ENCODE measurements around the gene METTL22. TPM values are rescaled to one million over a fixed set of nuclear protein-coding genes. Genes with fewer than 3 reads are reported as not detected.

METTL22 gene
- polyA plus RNA-seq, 1 of the 3 experiments (the other 2 are of a cell fraction), result 38.3 TPM

- Histone ChIP-seq H3K9me3 (no peaks in the 10 kb centered on the region), H3K79me2 (ENCODE audit: insufficient read depth) (peaks cover 48% of the 10 kb centered on the region), H3K9me2 (no peaks in the 10 kb centered on the region), H3K27ac (ENCODE audit: low read depth in 2 of 2, low read length in 1 of 2) (no peak overlapping the region), H3K36me3 (replicated peaks in 1 of 2; ENCODE audit: control insufficient read depth in 1 of 2, insufficient read depth in 2 of 2, low read length in 1 of 2) (peaks cover 32 to 58% of the 10 kb centered on the region in 2 experiments), H2AFZ (ENCODE audit: low read depth) (no peak overlapping the region), H3K4me3 (ENCODE audit: low read depth in 2 of 2, low read length in 1 of 2) (no peak overlapping the region), H4K20me1 (ENCODE audit: insufficient read depth) (peaks cover 7% of the 10 kb centered on the region; the same call in 1 of the 2 replicates), H3K4me2 (no peak overlapping the region), H3K27me3 (ENCODE audit: insufficient read depth) (no peaks in the 10 kb centered on the region), H3K4me1 (ENCODE audit: control insufficient read depth in 1 of 2, insufficient read depth in 2 of 2, low read depth in 1 of 2, low read length in 1 of 2) (peaks cover 11 to 17% of the 10 kb centered on the region in 2 experiments; a peak in 3 of 4 replicates), H3K9ac (no peak overlapping the region), H3F3A (replicated peaks; ENCODE audit: insufficient read depth) (no peaks in the 10 kb centered on the region)
- TF ChIP-seq RFX5 (IDR thresholded peaks at IDR 0.05; ENCODE audit: low read length), result no peak
- TF ChIP-seq CTCF (IDR thresholded peaks at IDR 0.05), result no peak
- TF ChIP-seq ELF1 (IDR thresholded peaks at IDR 0.05), result no peak
- no peak for TF ChIP-seq FOXM1 (IDR thresholded peaks at IDR 0.05; ENCODE audit: low read depth)
- TF ChIP-seq MAX (IDR thresholded peaks at IDR 0.05; ENCODE audit: low read depth), result no peak
- TF ChIP-seq REST (IDR thresholded peaks at IDR 0.05; ENCODE audit: low read depth, low read length), result no peak
- no peak for TF ChIP-seq EZH2phosphoT487 (IDR thresholded peaks at IDR 0.05; ENCODE audit: borderline replicate concordance, low read depth)
- TF ChIP-seq RAD21 (IDR thresholded peaks at IDR 0.05; ENCODE audit: low read length), result no peak
- no peak for TF ChIP-seq MEF2A (IDR thresholded peaks at IDR 0.05; ENCODE audit: borderline replicate concordance, low read depth)
- no peak for TF ChIP-seq SIN3A (IDR thresholded peaks at IDR 0.05; ENCODE audit: borderline replicate concordance, low read depth, low read length)
- no peak for TF ChIP-seq JUND (IDR thresholded peaks at IDR 0.05)
- TF ChIP-seq EP300 (IDR thresholded peaks at IDR 0.05; ENCODE audit: borderline replicate concordance in 1 of 2, low read depth in 1 of 2, low read length in 1 of 2), result no peak
- CTCF ChIA-PET, result interaction anchor here (0.7 kb wide), 1 partner anchor 34 kb away, joined by 3 read pairs; no protein-coding TSS in a partner anchor
- 93% methylated on average over 8 of the region's 8 CpGs for WGBS (ENCODE audit: low lambda C conversion rate)
- DNase-seq, result no peak
- POLR2A ChIA-PET, result no interaction called here
Observed at GRCh38 chr16:8626946-8627345, 5.4 kb downstream of the METTL22 start.
